Heart right ventricle (tissue), 16 donors: ENCODE measurements around the gene TMEM8B. TPM values are rescaled to one million over a fixed set of nuclear protein-coding genes. Genes with fewer than 3 reads are reported as not detected.

Experiments used
- ATAC-seq, 8 donors: fragments of 200-7000 bp; cut with Tn5 transposase; one replicate each; pipeline ENCODE4 v1.9.1; 2020; ENCODE audit warnings: mild to moderate bottlenecking in 8 of 8, moderate library complexity in 8 of 8, moderate number of reproducible peaks in 1 of 8
- DNase-seq, 2 donors: peaks; one replicate each; pipeline ENCODE4 v3.0.0-alpha.2; 2020
- H3K27ac ChIP-seq, 10 donors: fragments of 200-600 bp; sonication (generic) in 2 of 10; one replicate each; pipeline versions ENCODE4 v1.5.0 to v1.8.0; 2020 to 2022; ENCODE audit warnings: mild to moderate bottlenecking in 3 of 10
- H3K27me3 ChIP-seq, 7 donors: fragments of 200-600 bp; one replicate each; pipeline ENCODE4 v1.8.0; 2021 to 2022; ENCODE audit warnings: mild to moderate bottlenecking in 2 of 7
- H3K36me3 ChIP-seq, 9 donors: fragments of 200-600 bp; sonication (generic) in 1 of 9; one replicate each; pipeline versions ENCODE4 v1.5.0 to v1.8.0; 2020 to 2022; ENCODE audit warnings: mild to moderate bottlenecking in 2 of 9
- H3K4me1 ChIP-seq, 9 donors: fragments of 200-600 bp; sonication (generic) in 1 of 9; one replicate each; pipeline versions ENCODE4 v1.5.0 to v1.8.0; 2020 to 2022; ENCODE audit warnings: mild to moderate bottlenecking in 4 of 9
- H3K4me3 ChIP-seq, 10 donors: fragments of 200-600 bp; sonication (generic) in 2 of 10; one replicate each; pipeline versions ENCODE4 v1.5.0 to v1.8.0; 2020 to 2022; ENCODE audit warnings: mild to moderate bottlenecking in 7 of 10, moderate library complexity in 2 of 10
- H3K9me3 ChIP-seq, 11 donors: fragments of 200-600 bp in 10 of 11; sonication (generic) in 2 of 11; one replicate each; pipeline versions ENCODE4 v1.5.0 to v1.8.0; 2013 to 2022; ENCODE audit warnings: mild to moderate bottlenecking in 2 of 11, control low read depth in 1 of 11, moderate library complexity in 1 of 11
- WGBS, 2 donors: extraction: QIAGEN DNeasy Blood & Tissue Kit; methylation state at CpG; one replicate each; pipeline ENCODE4 v1.1.7; 2013; ENCODE audit warnings: inconsistent platforms in 1 of 2; 5-methylcytosine and 5-hydroxymethylcytosine counted together
- intact Hi-C, 10 donors: fragments of 100-400 bp; cut with DNase I; formaldehyde crosslinking; loops; one replicate each; pipeline versions ENCODE4 v1.11.1 to v1.14.2; 2022
- polyA plus RNA-seq, 2 donors: library from polyadenylated mRNA; stranded (reverse); fragments of 200-250 nt; gene quantifications; one replicate each; pipeline ENCODE4 v1.2.3, GENCODE V29; 2013
- total RNA-seq, 10 donors: library from RNA; stranded (reverse); fragmentation: NEBNext Ultra II Directional in 3 of 10; extraction: Animal tissue kit (Norgen Biotek cat#: 25700) in 3 of 10; gene quantifications; one replicate each; pipeline versions ENCODE4 v1.2.1 to v1.2.4, GENCODE V29; 2021 to 2023
- TF ChIP-seq, protein P1 (sequence below), 9 donors: fragments of 200-600 bp; sonication (generic) in 2 of 9; IDR thresholded peaks; one replicate each; pipeline versions ENCODE4 v1.5.0 to v1.8.0; 2021 to 2022; ENCODE audit warnings: antibody characterized with exemption in 9 of 9, mild to moderate bottlenecking in 5 of 9, moderate library complexity in 1 of 9
- donor health status: Arrhythmogenic right ventricular cardiomyopathy.
- donor health status: ischemic (EF 13 %, LVEDD 7.1; RV severe dilation, severe dysfunction).
- donor health status: healthy with polysubstance abuse.
- donor health status: DM: no; HTN: yes; CAD: no.
- donor health status: DM: no; HTN: no; CAD: no.
- donor health status: ischemic (EF 25% LVEDD 6.9; RV normal size, moderate dysfunction).
- donor health status: ischemic (EF 25% LVEDD 5.7; RV mildly dilated, moderate dysfunction).
- donor health status: healthy.
- donor health status: DM: yes; HTN: yes; CAD: no.
- donor health status: Ischemic cardiomyopathy.
- donor health status: ischemic (EF 35%, LVEDD 5.7; RV mildly dilated, moderate dysfunction).
- donor health status: nonischemic (EF 11% LVEDD 7.7; RV severe dilation, severe dysfunction).
- donor health status: DM: yes; HTN: yes; CAD: no.
- donor health status: PGD.
- donor health status: ischemic (EF 29% LVEDD 5.4; RV normal size, mild dysfunction).
- donor health status: nonischemic (EF 23%, LVEDD 6.1; RV moderate dilation, normal function).

TMEM8B gene
- total and polyA plus RNA-seq, 12 donors = 6.7 to 22.9 (median 19.5) TPM

DNA sequence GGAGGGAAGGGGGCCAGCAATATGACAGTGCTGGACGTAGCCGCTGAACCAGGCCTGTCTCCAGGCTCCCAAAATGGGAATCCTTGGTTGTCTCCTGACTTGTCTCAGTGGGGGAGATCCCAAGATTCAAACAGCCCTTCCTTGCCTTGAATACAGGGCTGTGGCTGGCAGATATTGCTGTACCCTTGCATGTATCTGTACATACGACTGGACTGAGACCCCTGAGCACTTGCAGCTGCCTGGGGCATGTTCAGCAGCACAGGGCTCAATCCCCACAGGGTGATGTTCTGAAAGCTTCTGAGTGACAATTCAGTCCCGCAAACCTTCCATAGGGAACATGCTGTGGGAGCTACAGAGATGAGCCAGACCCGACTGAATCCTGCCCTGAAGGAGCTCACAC, 27.9 kb downstream of the TMEM8B start:
- Histone ChIP-seq H3K27me3 (peaks cover 0 to 77% (median 11%) of the 10 kb centered on the region in 7 donors), H3K9me3 (no peaks in the 10 kb centered on the region), H3K4me1 (peaks cover 0 to 16% (median 0%) of the 10 kb centered on the region in 9 donors), H3K27ac (no peak overlapping the region), H3K4me3 (no peak overlapping the region), H3K36me3 (peaks cover 0 to 16% (median 0%) of the 10 kb centered on the region in 9 donors)
- DNase-seq (no peak), ATAC-seq (no peak)
- intact Hi-C loops = no loop called here
- WGBS, 2 donors = 88 to 89% methylated on average over 5 of the region's 5 CpGs
- TF ChIP-seq, protein P1, sequence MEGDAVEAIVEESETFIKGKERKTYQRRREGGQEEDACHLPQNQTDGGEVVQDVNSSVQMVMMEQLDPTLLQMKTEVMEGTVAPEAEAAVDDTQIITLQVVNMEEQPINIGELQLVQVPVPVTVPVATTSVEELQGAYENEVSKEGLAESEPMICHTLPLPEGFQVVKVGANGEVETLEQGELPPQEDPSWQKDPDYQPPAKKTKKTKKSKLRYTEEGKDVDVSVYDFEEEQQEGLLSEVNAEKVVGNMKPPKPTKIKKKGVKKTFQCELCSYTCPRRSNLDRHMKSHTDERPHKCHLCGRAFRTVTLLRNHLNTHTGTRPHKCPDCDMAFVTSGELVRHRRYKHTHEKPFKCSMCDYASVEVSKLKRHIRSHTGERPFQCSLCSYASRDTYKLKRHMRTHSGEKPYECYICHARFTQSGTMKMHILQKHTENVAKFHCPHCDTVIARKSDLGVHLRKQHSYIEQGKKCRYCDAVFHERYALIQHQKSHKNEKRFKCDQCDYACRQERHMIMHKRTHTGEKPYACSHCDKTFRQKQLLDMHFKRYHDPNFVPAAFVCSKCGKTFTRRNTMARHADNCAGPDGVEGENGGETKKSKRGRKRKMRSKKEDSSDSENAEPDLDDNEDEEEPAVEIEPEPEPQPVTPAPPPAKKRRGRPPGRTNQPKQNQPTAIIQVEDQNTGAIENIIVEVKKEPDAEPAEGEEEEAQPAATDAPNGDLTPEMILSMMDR (IDR thresholded peaks at IDR 0.05) = no peak

DNA sequence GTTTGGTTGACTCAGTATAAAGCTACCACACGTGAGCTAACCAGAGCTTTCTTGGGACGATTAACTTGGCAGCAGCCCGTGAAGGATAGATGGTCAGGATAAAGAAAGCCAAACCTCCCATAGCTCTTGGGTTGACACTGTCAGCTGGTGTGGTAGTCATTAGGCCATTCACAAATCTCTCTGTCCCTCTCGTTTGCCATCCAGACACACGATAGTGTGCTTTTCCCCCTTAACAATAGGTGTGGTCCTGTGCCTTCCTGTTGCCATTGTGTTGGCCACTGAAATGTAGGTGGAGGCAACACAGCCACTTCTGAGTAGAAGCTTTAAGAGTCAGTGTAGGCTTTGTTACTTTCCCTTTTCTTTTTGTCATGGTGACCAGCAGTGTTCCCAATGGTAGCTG, 29.4 kb downstream of the TMEM8B start:
- TF ChIP-seq, protein P1 (IDR thresholded peaks at IDR 0.05) = no peak
- H3K27ac ChIP-seq = no peak overlapping the region
- intact Hi-C loops = no loop called here
- DNase-seq (no peak), ATAC-seq (peak in 3 of 8 donors; percentile 18 to 25 (median 22))
- WGBS, 2 donors = 71 to 78% methylated on average over 5 of the region's 5 CpGs
- H3K36me3 ChIP-seq = peaks cover 0 to 8% (median 0%) of the 10 kb centered on the region in 9 donors
- H3K27me3 ChIP-seq = peaks cover 0 to 79% (median 5%) of the 10 kb centered on the region in 7 donors
- peaks cover 0 to 19% (median 0%) of the 10 kb centered on the region in 9 donors for H3K4me1 ChIP-seq
- no peak overlapping the region for H3K4me3 ChIP-seq
- no peaks in the 10 kb centered on the region for H3K9me3 ChIP-seq

DNA sequence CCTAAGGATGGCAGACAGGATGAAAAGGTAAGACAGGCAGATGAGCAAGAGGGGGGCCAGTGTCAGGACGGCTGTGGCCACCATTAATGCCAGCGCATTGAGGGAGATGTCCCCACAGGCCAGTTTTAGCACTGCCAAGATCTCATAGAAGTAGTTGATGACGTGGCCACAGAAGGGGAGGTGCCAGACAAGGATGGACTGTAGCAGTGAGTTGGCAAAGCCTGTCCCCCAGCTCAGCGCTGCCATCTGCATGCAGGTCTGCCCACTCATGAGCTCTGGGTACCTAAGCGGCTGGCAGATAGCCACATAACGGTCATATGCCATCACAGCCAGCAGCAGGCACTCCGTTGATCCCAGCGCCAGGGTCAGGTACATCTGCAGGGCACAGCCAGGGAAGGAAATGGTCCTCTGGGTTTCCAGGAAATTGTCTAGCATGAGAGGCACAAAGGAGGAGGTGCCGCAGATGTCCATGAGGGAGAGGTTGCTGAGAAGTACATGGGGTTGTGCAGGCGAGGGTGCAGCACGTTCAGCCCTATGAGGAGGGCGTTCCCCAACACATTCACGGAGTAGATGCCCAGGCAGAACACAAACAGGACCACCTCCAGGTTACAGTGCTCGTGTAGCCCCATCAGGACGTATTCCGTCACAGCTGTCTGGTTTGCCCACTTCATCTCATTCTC, 30.4 kb downstream of the TMEM8B start:
- no peak overlapping the region for H3K4me3 ChIP-seq
- no peaks in the 10 kb centered on the region for H3K9me3 ChIP-seq
- peaks cover 0 to 78% (median 5%) of the 10 kb centered on the region in 7 donors for H3K27me3 ChIP-seq
- WGBS, 2 donors = 58 to 61% methylated on average over 16 of the region's 16 CpGs
- H3K36me3 ChIP-seq = no peaks in the 10 kb centered on the region
- no peak overlapping the region for H3K27ac ChIP-seq
- peak in 5 of 8 donors; percentile 40 to 54 (median 43) for ATAC-seq
- intact Hi-C loops = no loop called here
- peaks cover 0 to 24% (median 0%) of the 10 kb centered on the region in 9 donors for H3K4me1 ChIP-seq
- TF ChIP-seq, protein P1 (IDR thresholded peaks at IDR 0.05) = peak in 1 of 9 donors; percentile 10
- DNase-seq = no peak

DNA sequence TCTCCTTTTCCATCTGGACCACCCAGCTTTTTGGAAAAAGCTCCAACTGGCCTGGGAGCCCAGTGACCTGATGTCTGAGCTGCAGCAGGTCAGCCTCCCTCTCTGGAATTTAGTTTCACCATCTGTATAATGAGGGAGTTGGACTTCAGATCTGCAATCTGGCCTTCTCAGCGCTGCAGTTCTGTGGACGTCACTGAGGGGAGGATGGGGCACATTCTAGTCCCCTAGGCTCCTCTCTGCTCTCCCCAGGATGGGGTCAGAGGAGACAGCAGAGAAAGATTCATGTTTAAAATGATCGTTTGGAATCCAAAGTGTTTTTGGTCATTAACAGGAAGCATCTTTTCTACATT, 30.9 kb downstream of the TMEM8B start:
- Histone ChIP-seq H3K27me3 (peaks cover 0 to 80% (median 5%) of the 10 kb centered on the region in 7 donors), H3K9me3 (no peaks in the 10 kb centered on the region), H3K27ac (no peak overlapping the region), H3K36me3 (no peaks in the 10 kb centered on the region), H3K4me3 (no peak overlapping the region), H3K4me1 (peaks cover 0 to 24% (median 0%) of the 10 kb centered on the region in 9 donors)
- TF ChIP-seq, protein P1 (IDR thresholded peaks at IDR 0.05) = no peak
- WGBS, 2 donors = 47 to 60% methylated on average over 3 of the region's 3 CpGs
- intact Hi-C loops = no loop called here
- DNase-seq (no peak), ATAC-seq (no peak)
